ENCODE measurements around the gene SRGN.

Gene SRGN

DNA sequence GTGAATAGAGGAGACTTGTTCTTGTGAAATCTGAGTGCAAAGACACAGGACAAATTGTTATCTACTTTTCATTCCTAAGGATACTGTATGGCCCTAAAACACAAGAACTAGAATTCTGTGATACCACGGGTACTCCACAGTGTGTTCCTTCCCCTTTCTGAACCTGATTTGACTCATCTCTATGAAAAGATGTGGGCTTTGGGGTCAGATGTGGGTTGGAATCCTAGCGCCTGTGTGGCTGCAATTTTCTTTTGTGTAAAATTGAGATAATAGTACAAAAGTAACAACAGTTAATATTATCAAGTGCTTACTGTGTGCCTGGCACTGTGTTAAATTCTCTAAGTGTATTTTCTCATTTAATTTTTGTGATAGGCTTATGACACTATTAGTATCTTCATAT is 8.1 kb downstream of the SRGN start:
- Histone ChIP-seq H3K4me3 (ENCODE audit: low read depth, low read length) (no peak overlapping the region), H3K27me3 (no peaks in the 10 kb centered on the region), H3K9me3 (no peaks in the 10 kb centered on the region), H3K4me1 (no peaks in the 10 kb centered on the region), H3K36me3 (no peaks in the 10 kb centered on the region)
- DNase-seq: no peak
- TF ChIP-seq, protein P1, sequence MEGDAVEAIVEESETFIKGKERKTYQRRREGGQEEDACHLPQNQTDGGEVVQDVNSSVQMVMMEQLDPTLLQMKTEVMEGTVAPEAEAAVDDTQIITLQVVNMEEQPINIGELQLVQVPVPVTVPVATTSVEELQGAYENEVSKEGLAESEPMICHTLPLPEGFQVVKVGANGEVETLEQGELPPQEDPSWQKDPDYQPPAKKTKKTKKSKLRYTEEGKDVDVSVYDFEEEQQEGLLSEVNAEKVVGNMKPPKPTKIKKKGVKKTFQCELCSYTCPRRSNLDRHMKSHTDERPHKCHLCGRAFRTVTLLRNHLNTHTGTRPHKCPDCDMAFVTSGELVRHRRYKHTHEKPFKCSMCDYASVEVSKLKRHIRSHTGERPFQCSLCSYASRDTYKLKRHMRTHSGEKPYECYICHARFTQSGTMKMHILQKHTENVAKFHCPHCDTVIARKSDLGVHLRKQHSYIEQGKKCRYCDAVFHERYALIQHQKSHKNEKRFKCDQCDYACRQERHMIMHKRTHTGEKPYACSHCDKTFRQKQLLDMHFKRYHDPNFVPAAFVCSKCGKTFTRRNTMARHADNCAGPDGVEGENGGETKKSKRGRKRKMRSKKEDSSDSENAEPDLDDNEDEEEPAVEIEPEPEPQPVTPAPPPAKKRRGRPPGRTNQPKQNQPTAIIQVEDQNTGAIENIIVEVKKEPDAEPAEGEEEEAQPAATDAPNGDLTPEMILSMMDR (IDR thresholded peaks at IDR 0.05; ENCODE audit: low read depth, low read length): no peak

DNA sequence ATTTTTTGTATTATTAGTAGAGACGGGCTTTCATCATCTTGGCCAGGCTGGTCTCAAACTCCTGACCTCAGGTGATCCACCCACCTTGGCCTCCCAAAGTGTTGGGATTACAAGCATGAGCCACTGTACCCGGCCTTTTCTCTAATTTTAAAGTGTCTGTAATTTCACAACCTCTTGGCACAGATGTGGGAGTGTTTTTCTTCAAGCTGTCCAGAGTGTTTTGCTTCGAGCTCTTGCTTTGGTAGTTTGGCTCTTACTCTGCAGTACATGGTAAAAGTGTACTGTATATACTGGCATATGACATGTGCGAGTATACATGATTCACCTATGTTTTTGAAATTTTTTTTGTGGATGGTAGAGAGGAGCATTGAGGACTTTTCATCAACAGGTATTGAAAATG is 9.8 kb downstream of the SRGN start:
- TF ChIP-seq, protein P1 (IDR thresholded peaks at IDR 0.05; ENCODE audit: low read depth, low read length): no peak
- H3K9me3 ChIP-seq: no peaks in the 10 kb centered on the region
- DNase-seq: no peak
- no peaks in the 10 kb centered on the region for H3K27me3 ChIP-seq
- no peaks in the 10 kb centered on the region for H3K36me3 ChIP-seq
- no peaks in the 10 kb centered on the region for H3K4me1 ChIP-seq
- no peak overlapping the region for H3K4me3 ChIP-seq (ENCODE audit: low read depth, low read length)

DNA sequence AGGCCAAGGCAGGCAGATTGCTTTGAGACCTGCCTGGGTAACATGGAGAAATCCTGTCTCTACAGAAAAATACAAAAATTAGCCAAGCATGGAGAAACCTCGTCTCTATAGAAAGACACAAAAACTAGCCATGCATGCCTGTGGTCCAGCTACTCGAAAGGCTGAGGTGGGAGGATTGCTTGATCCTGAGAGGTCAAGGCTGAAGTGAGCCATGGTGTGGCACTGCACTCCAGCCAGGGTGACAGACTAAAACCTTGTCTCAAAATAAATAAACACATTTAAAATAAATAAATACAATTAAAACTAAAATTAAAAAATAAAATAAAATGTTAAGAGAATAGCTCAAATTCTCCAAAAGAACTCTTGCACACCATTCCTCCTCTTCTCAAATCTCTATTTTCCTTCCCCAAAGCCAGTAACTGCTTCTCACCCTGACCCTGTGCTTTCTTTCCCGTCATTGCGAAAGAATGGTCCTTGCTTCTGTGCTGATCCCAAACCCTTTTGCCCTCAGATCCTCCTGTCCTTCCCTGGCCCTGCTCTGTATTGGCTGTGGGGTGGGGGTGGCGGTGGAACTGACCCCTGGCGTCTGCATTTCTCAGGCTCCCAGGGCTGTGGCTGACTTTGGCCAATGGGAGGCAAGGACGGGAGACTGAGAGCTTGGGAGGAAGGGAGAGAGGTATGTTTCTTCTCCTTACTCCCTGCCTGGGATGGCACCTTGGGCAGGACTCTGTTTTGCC is 12.4 kb downstream of the SRGN start:
- DNase-seq: no peak

DNA sequence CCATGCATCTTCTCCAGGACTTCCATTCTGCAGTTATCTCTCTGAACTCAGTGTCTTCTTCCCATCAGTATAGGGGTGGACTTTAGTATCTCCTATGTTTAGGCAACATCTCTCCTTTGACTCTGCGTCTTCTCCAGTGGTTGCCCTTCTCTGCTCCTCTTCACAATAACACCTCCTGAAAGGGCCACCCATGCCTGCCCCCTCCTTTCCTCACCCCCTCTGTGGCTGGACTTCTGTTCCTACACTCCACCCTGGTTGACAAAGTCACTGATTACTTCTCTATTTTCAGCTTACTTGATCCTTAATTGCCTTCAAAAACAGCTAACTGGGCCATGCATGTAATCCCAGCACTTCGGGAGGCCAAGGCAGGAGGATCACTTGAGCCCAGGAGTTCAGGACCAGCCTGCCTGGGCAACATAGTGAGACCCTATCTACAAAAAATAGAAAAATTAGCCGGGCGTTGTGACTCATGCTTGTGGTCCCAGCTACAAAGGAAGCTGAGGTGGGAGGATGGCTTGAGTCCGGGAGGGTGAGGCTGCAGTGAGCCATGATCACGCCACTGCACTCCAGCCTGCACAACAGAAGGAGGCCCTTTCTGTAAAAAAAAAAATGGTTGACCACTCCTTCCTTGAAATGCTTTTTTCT is 13.7 kb downstream of the SRGN start:
- DNase-seq: no peak
- Histone ChIP-seq H3K4me1 (no peaks in the 10 kb centered on the region), H3K9me3 (no peaks in the 10 kb centered on the region), H3K4me3 (ENCODE audit: low read depth, low read length) (no peak overlapping the region), H3K36me3 (no peaks in the 10 kb centered on the region), H3K27me3 (no peaks in the 10 kb centered on the region)
- TF ChIP-seq, protein P1 (IDR thresholded peaks at IDR 0.05; ENCODE audit: low read depth, low read length): no peak

More for the DNA sequence above, 12.4 kb downstream of the SRGN start:
- Histone ChIP-seq H3K36me3 (no peaks in the 10 kb centered on the region), H3K9me3 (no peaks in the 10 kb centered on the region), H3K4me1 (no peaks in the 10 kb centered on the region), H3K27me3 (no peaks in the 10 kb centered on the region), H3K4me3 (ENCODE audit: low read depth, low read length) (no peak overlapping the region)
- TF ChIP-seq, protein P1 (IDR thresholded peaks at IDR 0.05; ENCODE audit: low read depth, low read length): no peak

DNA sequence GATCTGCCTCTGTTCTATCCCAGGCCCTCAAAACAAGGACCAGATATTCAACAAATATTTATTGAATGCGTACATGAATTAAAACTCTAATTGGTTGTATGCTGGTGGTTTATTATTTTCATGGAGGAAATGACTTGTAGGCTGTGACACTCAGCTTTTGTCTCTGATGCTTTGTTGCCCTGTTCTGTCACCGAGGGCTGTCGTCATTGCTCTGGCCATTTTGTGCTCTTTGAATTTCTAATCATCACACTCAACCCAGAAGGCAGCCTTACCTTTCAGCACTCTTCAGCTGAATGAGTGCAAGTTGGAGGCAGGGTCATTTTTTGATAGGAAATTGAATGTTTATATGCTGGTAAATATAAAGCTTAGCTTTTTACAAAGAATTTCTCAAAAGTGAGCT is 14.5 kb downstream of the SRGN start:
- H3K27me3 ChIP-seq: no peaks in the 10 kb centered on the region
- no peak overlapping the region for H3K4me3 ChIP-seq (ENCODE audit: low read depth, low read length)
- TF ChIP-seq, protein P1 (IDR thresholded peaks at IDR 0.05; ENCODE audit: low read depth, low read length): no peak
- H3K36me3 ChIP-seq: no peaks in the 10 kb centered on the region
- no peaks in the 10 kb centered on the region for H3K9me3 ChIP-seq
- DNase-seq: no peak
- H3K4me1 ChIP-seq: no peaks in the 10 kb centered on the region

DNA sequence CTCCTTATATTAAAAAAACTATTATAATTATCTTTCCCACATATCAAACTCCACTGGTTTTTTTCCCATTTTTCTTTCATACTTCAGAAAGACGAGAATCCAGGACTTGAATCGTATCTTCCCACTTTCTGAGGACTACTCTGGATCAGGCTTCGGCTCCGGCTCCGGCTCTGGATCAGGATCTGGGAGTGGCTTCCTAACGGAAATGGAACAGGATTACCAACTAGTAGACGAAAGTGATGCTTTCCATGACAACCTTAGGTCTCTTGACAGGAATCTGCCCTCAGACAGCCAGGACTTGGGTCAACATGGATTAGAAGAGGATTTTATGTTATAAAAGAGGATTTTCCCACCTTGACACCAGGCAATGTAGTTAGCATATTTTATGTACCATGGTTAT is 15.9 kb downstream of the SRGN start:
- H3K36me3 ChIP-seq: no peaks in the 10 kb centered on the region
- H3K4me1 ChIP-seq: no peaks in the 10 kb centered on the region
- no peaks in the 10 kb centered on the region for H3K9me3 ChIP-seq
- no peaks in the 10 kb centered on the region for H3K27me3 ChIP-seq
- no peak for DNase-seq
- no peak overlapping the region for H3K4me3 ChIP-seq (ENCODE audit: low read depth, low read length)
- TF ChIP-seq, protein P1 (IDR thresholded peaks at IDR 0.05; ENCODE audit: low read depth, low read length): no peak

Measured in BE2C (cell line).